ENCODE data around the gene CDCP1.
A peak's percentile ranks its signal among the peaks of the same experiment; 100 is the strongest.

CDCP1 gene

DNA sequence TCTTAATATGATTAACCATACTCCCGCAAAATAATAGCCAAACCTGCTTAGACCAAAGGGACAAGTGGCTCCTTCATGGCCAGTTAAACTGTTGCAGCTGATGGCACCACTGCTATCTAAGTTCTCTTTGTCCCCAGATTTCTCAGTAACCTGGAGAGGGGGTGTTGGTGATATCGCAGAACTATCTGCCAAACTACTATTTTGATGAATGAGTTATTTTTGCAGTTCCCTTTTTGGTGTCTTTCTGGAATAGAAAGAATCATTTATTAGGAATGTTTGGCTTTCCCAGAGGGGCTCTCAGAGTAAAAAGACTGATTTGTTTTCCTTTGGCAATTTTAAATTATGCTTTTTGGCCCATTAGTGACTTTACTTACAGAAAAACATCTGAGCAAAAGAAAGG, 87.0 kb downstream of the CDCP1 start:
- DNase-seq (ENCODE audit: low read depth, low spot score), result no peak
- CTCF ChIA-PET, result no interaction called here
- POLR2A ChIA-PET, result no interaction called here
- H3K4me3 ChIP-seq (ENCODE audit: low read depth, low read length), result no peak overlapping the region
- TF ChIP-seq, protein P1, sequence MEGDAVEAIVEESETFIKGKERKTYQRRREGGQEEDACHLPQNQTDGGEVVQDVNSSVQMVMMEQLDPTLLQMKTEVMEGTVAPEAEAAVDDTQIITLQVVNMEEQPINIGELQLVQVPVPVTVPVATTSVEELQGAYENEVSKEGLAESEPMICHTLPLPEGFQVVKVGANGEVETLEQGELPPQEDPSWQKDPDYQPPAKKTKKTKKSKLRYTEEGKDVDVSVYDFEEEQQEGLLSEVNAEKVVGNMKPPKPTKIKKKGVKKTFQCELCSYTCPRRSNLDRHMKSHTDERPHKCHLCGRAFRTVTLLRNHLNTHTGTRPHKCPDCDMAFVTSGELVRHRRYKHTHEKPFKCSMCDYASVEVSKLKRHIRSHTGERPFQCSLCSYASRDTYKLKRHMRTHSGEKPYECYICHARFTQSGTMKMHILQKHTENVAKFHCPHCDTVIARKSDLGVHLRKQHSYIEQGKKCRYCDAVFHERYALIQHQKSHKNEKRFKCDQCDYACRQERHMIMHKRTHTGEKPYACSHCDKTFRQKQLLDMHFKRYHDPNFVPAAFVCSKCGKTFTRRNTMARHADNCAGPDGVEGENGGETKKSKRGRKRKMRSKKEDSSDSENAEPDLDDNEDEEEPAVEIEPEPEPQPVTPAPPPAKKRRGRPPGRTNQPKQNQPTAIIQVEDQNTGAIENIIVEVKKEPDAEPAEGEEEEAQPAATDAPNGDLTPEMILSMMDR (IDR thresholded peaks at IDR 0.05; ENCODE audit: insufficient read depth, low read length, missing control alignments), result no peak

DNA sequence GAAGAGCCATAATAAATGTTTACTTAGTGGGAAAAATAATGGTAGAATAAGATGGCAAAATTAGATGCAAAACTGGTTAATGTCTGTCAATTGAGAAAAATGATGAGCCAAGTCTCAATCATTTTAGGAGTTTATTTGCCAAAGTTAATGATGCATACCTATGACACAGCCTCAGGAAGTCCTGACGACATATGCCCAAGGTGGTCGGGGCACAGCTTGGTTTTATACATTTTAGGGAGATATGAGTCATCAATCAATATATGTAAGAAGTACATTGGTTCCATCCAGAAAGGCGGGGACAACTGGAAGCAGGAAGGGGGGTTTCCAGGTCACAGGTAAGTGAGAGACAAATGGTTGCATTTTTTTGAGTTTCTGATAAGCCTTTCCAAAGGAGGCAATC, 88.6 kb downstream of the CDCP1 start:
- DNase-seq (ENCODE audit: low read depth, low spot score), result no peak
- ChIA-PET CTCF (interaction anchor here (0.7 to 7.8 kb wide), 7 partner anchors 9 to 161 kb away, joined by 3 to 98 read pairs (median 4); no protein-coding TSS in a partner anchor), POLR2A (no interaction called here)
- TF ChIP-seq, protein P1 (IDR thresholded peaks at IDR 0.05; ENCODE audit: insufficient read depth, low read length, missing control alignments), result no peak
- no peak overlapping the region for H3K4me3 ChIP-seq (ENCODE audit: low read depth, low read length)

DNA sequence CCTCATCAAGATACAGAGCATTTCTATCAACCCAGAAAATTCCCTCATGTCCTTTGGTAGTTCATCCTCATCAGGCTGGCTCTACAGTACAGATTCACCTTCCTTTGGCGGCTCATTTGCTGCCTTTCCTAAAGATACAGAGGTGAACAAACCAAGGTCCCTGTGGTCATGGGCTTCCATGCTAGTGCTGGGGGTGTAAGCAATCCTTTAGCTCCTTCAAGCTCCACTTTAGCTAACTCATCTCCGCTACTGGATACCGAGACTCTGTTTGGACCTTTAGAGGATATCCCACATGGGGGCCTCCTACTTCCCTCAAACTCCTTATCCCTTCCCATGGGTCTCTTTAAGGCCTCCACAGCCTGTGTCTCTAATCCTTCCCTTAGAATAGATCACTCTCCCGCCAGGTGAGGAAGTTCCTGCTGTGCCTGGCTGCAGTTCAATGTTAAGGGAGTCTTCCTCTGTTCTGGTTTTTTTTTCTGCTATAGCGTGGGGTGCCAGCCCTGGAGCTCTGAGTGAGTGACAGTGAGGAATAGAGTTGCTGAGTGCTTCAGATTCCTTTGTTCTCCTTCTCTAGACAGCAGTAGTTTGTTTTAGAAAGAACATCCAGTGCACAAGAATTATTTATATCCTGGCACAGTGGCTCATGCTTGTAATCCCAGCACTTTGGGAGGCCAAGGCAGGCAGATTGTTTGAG, 89.4 kb downstream of the CDCP1 start:
- CTCF ChIA-PET, result interaction anchor here (0.7 to 7.8 kb wide), 9 partner anchors 10 to 443 kb away, joined by 3 to 98 read pairs (median 4); no protein-coding TSS in a partner anchor
- TF ChIP-seq, protein P1 (IDR thresholded peaks at IDR 0.05; ENCODE audit: insufficient read depth, low read length, missing control alignments), result no peak
- H3K4me3 ChIP-seq (ENCODE audit: low read depth, low read length), result no peak overlapping the region
- DNase-seq (ENCODE audit: low read depth, low spot score), result no peak
- POLR2A ChIA-PET, result interaction anchor here (2.6 kb wide), 1 partner anchor 67 kb away, joined by 6 read pairs; no protein-coding TSS in a partner anchor

DNA sequence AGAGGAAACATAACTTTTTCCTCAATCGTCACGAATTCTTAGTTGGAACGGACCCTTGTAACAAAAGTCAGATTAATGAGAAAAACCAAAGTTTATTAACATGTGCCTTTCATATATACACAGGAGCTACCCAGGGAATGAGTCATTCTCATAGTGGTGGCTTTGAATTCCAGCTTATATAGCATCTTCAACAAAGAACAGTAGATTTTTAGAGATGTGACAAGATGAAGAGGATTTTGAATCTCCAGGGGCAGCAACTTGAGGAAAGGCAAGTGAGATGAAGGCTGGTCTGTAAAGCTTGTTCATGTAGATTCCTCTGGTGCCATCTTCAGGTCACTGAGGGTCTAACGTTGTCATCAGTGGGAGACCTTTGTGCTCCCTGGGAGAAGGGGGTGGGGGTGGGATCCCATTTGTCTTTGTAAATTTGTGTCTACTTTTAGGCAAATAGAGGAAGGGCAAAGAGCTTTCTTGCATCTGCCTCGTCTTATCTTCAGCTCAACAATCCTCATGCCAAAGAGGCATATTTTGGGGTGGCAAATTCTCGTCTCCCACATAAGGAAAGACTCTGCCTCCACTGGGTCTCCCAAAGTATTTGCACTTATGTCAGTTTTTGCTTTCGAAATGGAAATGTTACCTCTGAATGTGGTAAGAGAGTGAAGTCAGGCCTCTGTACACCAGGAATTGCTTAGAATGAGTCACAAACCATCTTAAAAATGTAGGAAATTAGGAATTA, 90.6 kb downstream of the CDCP1 start:
- ChIA-PET CTCF (interaction anchor here (0.8 to 7.8 kb wide), 11 partner anchors 11 to 444 kb away, joined by 3 to 98 read pairs (median 5); no protein-coding TSS in a partner anchor), POLR2A (interaction anchor here (0.7 to 2.6 kb wide), 4 partner anchors 12 to 98 kb away, joined by 3 to 6 read pairs (median 3); no protein-coding TSS in a partner anchor)
- TF ChIP-seq, protein P1 (IDR thresholded peaks at IDR 0.05; ENCODE audit: insufficient read depth, low read length, missing control alignments), result peak; percentile 5
- no peak for DNase-seq (ENCODE audit: low read depth, low spot score)
- H3K4me3 ChIP-seq (ENCODE audit: low read depth, low read length), result no peak overlapping the region

DNA sequence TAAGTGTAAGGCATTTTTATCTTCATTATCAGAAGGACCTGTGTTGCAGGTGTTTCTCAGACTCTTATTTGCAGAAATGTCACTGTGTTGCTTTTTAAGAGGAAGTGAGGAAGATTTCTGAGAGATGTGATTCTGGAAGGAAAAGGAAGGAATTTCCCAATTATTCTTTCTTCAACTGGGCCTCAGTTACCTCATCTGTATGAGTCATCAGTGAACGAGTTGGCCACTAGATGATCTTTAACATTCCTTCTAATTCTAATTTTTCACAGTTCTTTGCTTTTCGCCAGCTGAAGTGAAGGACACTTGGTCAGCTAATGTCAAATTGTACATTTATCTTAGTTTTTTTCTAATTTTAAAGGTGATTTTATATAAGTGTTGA, 91.2 kb downstream of the CDCP1 start:
- ChIA-PET CTCF (interaction anchor here (0.8 to 7.8 kb wide), 10 partner anchors 11 to 444 kb away, joined by 3 to 98 read pairs (median 5); no protein-coding TSS in a partner anchor), POLR2A (interaction anchor here (0.7 to 2.6 kb wide), 3 partner anchors 30 to 99 kb away, joined by 3 to 6 read pairs (median 3); no protein-coding TSS in a partner anchor)
- H3K4me3 ChIP-seq (ENCODE audit: low read depth, low read length), result no peak overlapping the region
- DNase-seq (ENCODE audit: low read depth, low spot score), result no peak
- TF ChIP-seq, protein P1 (IDR thresholded peaks at IDR 0.05; ENCODE audit: insufficient read depth, low read length, missing control alignments), result no peak
